Naive thymus-derived CD4-positive, alpha-beta T cell (primary cell): ENCODE results near the gene F12. TPM values are rescaled to one million over a fixed set of nuclear protein-coding genes. Genes with fewer than 3 reads are reported as not detected.
A peak's percentile ranks its signal among the peaks of the same experiment; 100 is the strongest.

Experiments used
- ATAC-seq: fragments of 150-1000 bp; cut with Tn5 transposase; 2 replicates; pipeline ENCODE4 v1.10.0; 2021; ENCODE audit warnings: mild to moderate bottlenecking, moderate library complexity
- CTCF ChIA-PET: fragments of 350-600 bp; sonication (Branson Sonifier 250); formaldehyde crosslinking; loops from one replicate; lab custom pipeline; 2021; ENCODE audit warnings: antibody characterized with exemption; lab: Charles Lee
- POLR2A ChIA-PET: fragments of 350-600 bp; sonication (Branson Sonifier 250); formaldehyde crosslinking; loops from one replicate; lab custom pipeline; 2021; ENCODE audit warnings: antibody characterized with exemption, inconsistent platforms; lab: Charles Lee
- DNase-seq, 9 donors: peaks; one replicate each; pipeline versions ENCODE4 v3.0.0 to v3.0.0-alpha.2; 2020 to 2022; ENCODE audit warnings: mixed read lengths in 1 of 9
- H3K27ac ChIP-seq: one replicate; pipeline ENCODE4 v1.7.0; 2013; ENCODE audit warnings: mild to moderate bottlenecking, low read depth, low read length, moderate library complexity
- H3K27me3 ChIP-seq, 2 donors: one replicate each; pipeline ENCODE4 v1.7.0; 2013; ENCODE audit warnings: low read length in 2 of 2, mild to moderate bottlenecking in 2 of 2, moderate library complexity in 2 of 2; ENCODE audit not compliant: control insufficient read depth in 2 of 2, insufficient read depth in 2 of 2
- H3K36me3 ChIP-seq, 3 experiments: 1 replicate in 2 of 3; 2 replicates in 1 of 3; pipeline ENCODE4 v1.7.0; 2013; ENCODE audit warnings: low read length in 3 of 3, mild to moderate bottlenecking in 3 of 3, moderate library complexity in 1 of 3; ENCODE audit not compliant: insufficient read depth in 3 of 3, control insufficient read depth in 2 of 3
- H3K4me1 ChIP-seq, 2 donors: one replicate each; pipeline ENCODE4 v1.7.0; 2013; ENCODE audit warnings: low read length in 2 of 2, mild to moderate bottlenecking in 2 of 2, moderate library complexity in 1 of 2; ENCODE audit not compliant: control insufficient read depth in 2 of 2, insufficient read depth in 2 of 2
- H3K4me3 ChIP-seq: 2 replicates; pipeline ENCODE4 v1.7.0; 2013; ENCODE audit warnings: mild to moderate bottlenecking, low read length
- H3K9me3 ChIP-seq, 3 experiments: 1 replicate in 2 of 3; 2 replicates in 1 of 3; pipeline ENCODE4 v1.7.0; 2013; ENCODE audit warnings: low read length in 3 of 3; ENCODE audit not compliant: control insufficient read depth in 2 of 3
- H3K27ac Mint-ChIP-seq, 9 donors: one replicate each; pipeline ENCODE4 v1.8.0; 2020 to 2022; ENCODE audit warnings: mixed read lengths in 9 of 9, mild to moderate bottlenecking in 8 of 9, moderate library complexity in 5 of 9, inconsistent platforms in 2 of 9
- H3K27me3 Mint-ChIP-seq, 5 donors: one replicate each; pipeline ENCODE4 v1.8.0; 2021 to 2022; ENCODE audit warnings: mixed read lengths in 5 of 5, mild to moderate bottlenecking in 1 of 5
- H3K36me3 Mint-ChIP-seq, 5 donors: one replicate each; pipeline ENCODE4 v1.8.0; 2020 to 2022; ENCODE audit warnings: mixed read lengths in 5 of 5, mild to moderate bottlenecking in 3 of 5, inconsistent platforms in 1 of 5
- H3K4me1 Mint-ChIP-seq, 7 donors: one replicate each; pipeline ENCODE4 v1.8.0; 2020 to 2022; ENCODE audit warnings: mixed read lengths in 7 of 7, mild to moderate bottlenecking in 3 of 7, inconsistent platforms in 1 of 7
- H3K4me3 Mint-ChIP-seq, 10 donors: one replicate each; pipeline ENCODE4 v1.8.0; 2020 to 2022; ENCODE audit warnings: mild to moderate bottlenecking in 10 of 10, mixed read lengths in 10 of 10, moderate library complexity in 6 of 10, inconsistent platforms in 2 of 10
- H3K9me3 Mint-ChIP-seq, 11 donors: one replicate each; pipeline ENCODE4 v1.8.0; 2020 to 2022; ENCODE audit warnings: mixed read lengths in 11 of 11, mild to moderate bottlenecking in 4 of 11, inconsistent platforms in 1 of 11, moderate library complexity in 1 of 11
- intact Hi-C, 2 donors: fragments of 100-400 bp; cut with micrococcal nuclease; formaldehyde crosslinking; loops; one replicate each; pipeline ENCODE4 v1.15.1; 2023
- polyA plus RNA-seq, 2 donors: library from polyadenylated mRNA; unstranded; fragments of 300-500 nt; fragmentation: Illumina TruSeq; gene quantifications; one replicate each; pipeline ENCODE4 v1.2.3, GENCODE V29; 2021
- total RNA-seq, 6 experiments: library from RNA in 5 of 6; stranded (reverse) in 5 of 6; gene quantifications; 1 replicate in 5 of 6; 2 replicates in 1 of 6; pipeline ENCODE4 v1.2.3 and lab custom pipeline; 2021 to 2026

Gene F12
- total and polyA plus RNA-seq, 7 experiments from 2014 or later, result 0.16 to 2.1 (median 0.49) TPM; not detected in 3

DNA sequence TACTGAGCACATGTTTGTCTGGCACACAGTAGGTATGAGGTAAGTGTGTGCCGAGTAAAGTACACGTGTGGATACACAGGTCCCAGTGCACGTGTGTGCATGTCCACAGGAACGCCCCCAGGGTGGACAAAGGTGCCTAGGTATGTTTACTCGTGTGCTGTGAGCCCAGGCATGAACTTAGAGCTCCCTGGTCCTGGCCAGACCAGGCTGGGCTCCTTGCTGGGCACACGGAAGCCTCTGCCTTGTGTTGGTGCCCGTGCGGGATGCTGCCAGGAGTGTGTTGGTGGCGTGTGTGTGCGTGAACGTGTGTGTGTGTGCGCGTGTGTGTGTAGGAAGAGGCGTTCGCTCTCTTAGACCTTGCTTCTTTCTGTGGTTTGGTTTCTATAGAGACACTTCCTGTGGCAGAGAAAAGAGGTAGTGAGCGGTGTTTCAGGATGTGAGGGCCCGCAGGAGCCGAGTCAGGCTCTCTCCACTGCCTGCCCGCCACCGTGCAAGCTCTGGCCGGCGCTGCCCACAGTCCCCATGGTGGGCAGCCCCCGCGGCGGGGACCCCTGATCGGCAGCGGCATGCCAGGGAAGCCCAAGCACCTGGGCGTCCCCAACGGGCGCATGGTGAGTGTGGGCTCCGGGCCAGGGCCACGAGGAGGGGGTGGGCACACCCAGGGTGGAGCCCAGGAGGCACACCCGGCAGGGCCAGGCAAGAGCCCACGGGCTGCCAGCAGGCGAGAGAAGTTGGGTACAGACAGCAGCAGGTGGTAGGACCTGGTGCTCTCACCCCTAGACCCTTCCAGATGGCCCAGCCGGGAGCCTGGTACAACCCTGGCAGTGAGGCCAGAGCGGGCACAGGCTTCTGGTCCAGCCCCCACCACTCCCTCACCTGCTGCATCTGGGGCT lies 51.7 kb downstream of the F12 start, which contains the start of gene RGS14:
TSS of gene RGS14 (plus strand) at position 466 of the 893 bp plus-strand sequence. CDS start at position 567, 101 bp downstream.
- Mint-ChIP-seq H3K4me3 (peak within 1 kb of the TSS; percentile 83 to 97 (median 92)), H3K36me3 (peaks cover 0 to 35% (median 5%) of the 10 kb centered on the region in 5 donors), H3K9me3 (peaks cover 0 to 14% (median 0%) of the 10 kb centered on the region in 11 donors), H3K4me1 (peaks cover 64 to 86% (median 74%) of the 10 kb centered on the region in 7 donors), H3K27me3 (no peaks in the 10 kb centered on the region), H3K27ac (peak within 1 kb of the TSS; percentile 80 to 98 (median 94))
- peak; percentile 95 for ATAC-seq
- Histone ChIP-seq H3K9me3 (no peaks in the 10 kb centered on the region), H3K27me3 (no peaks in the 10 kb centered on the region), H3K27ac (peak within 1 kb of the TSS; percentile 87), H3K36me3 (peaks cover 0 to 9% (median 0%) of the 10 kb centered on the region in 3 experiments), H3K4me3 (peak within 1 kb of the TSS; percentile 70), H3K4me1 (peaks cover 47 to 56% of the 10 kb centered on the region in 2 donors)
- peak; percentile 50 to 90 (median 87) for DNase-seq
- POLR2A ChIA-PET, result interaction anchor here (0.7 to 8.7 kb wide), 6 partner anchors 10 to 94 kb away, joined by 3 to 123 read pairs (median 4); partner anchors contain the start of gene GRK6
- intact Hi-C loops, result loop anchor here (1.0 to 5.0 kb wide), 9 partner anchors 15 to 235 kb away; partner anchors contain the start of genes DDX41 (in 1 of the 2), FAM193B (in 1 of the 2), GRK6 (in 1 of the 2) and NSD1 (in 1 of the 2)
- CTCF ChIA-PET, result interaction anchor here (0.8 to 4.8 kb wide), 7 partner anchors 10 to 98 kb away, joined by 3 to 25 read pairs (median 9); no protein-coding TSS in a partner anchor

DNA sequence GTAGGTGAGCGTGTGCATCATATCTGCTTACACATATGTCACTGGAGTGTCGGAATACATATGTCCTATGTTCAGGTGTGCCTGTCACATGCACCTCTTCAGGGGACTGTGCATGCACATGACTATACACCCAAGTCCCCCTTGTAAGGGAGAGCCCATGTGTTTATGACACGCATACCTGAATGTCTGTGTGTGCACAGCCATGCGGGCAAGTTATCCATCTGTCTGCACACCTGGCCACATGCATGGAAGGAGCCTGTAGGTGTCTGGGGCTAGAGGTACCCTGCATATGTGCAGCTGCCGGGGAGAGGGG lies 52.3 kb downstream of the F12 start:
- ATAC-seq (peak; percentile 2), DNase-seq (no peak)
- H3K36me3 Mint-ChIP-seq, result peaks cover 0 to 31% (median 5%) of the 10 kb centered on the region in 5 donors
- Histone ChIP-seq H3K4me1 (peaks cover 42 to 53% of the 10 kb centered on the region in 2 donors), H3K4me3 (peak overlapping the region; percentile 70), H3K27me3 (no peaks in the 10 kb centered on the region), H3K36me3 (peaks cover 0 to 9% (median 0%) of the 10 kb centered on the region in 3 experiments), H3K9me3 (no peaks in the 10 kb centered on the region), H3K27ac (peak overlapping the region; percentile 87)
- ChIA-PET POLR2A (interaction anchor here (1.3 to 8.7 kb wide), 3 partner anchors 15 to 95 kb away, joined by 3 to 123 read pairs (median 7); no protein-coding TSS in a partner anchor), CTCF (interaction anchor here (1.6 to 2.0 kb wide), 3 partner anchors 13 to 98 kb away, joined by 5 to 10 read pairs (median 9); no protein-coding TSS in a partner anchor)
- H3K9me3 Mint-ChIP-seq, result peaks cover 0 to 14% (median 0%) of the 10 kb centered on the region in 11 donors
- H3K4me1 Mint-ChIP-seq, result peaks cover 59 to 81% (median 71%) of the 10 kb centered on the region in 7 donors
- H3K27me3 Mint-ChIP-seq, result no peaks in the 10 kb centered on the region
- intact Hi-C loops, result loop anchor here (1.0 to 5.0 kb wide), 9 partner anchors 15 to 235 kb away; partner anchors contain the start of genes DDX41 (in 1 of the 2), FAM193B (in 1 of the 2), GRK6 (in 1 of the 2) and NSD1 (in 1 of the 2)
- H3K27ac Mint-ChIP-seq, result peak overlapping the region; percentile 80 to 98 (median 94)
- H3K4me3 Mint-ChIP-seq, result peak overlapping the region; percentile 83 to 97 (median 92)

DNA sequence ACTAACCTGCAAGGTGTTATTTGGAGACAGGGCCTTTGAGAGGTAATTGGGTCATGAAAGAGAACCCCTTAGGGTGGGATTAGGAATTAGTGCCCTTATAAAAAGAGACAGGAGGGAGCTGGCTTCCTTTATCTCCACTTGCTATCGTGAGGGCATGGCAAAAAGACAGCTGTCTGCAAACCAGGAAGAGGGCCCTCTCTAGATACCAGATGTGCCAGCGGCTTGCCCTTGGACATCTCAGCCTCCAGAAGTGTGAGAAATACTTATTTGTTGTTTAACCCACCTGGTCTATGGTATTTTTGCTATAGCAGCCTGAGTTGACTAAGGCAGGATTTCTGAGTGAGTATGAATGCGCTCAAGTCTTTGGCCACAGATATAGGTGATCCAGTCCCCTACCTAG lies 52.6 kb downstream of the F12 start:
- Mint-ChIP-seq H3K9me3 (peaks cover 0 to 14% (median 0%) of the 10 kb centered on the region in 11 donors), H3K4me1 (peaks cover 59 to 81% (median 71%) of the 10 kb centered on the region in 7 donors), H3K36me3 (peaks cover 0 to 29% (median 5%) of the 10 kb centered on the region in 5 donors), H3K27me3 (no peaks in the 10 kb centered on the region), H3K4me3 (peak overlapping the region; percentile 83 to 97 (median 92)), H3K27ac (peak overlapping the region; percentile 80 to 98 (median 94))
- Histone ChIP-seq H3K9me3 (no peaks in the 10 kb centered on the region), H3K36me3 (peaks cover 0 to 9% (median 0%) of the 10 kb centered on the region in 3 experiments), H3K27ac (peak overlapping the region; percentile 87), H3K4me3 (peak overlapping the region; percentile 70), H3K4me1 (peaks cover 38 to 52% of the 10 kb centered on the region in 2 donors), H3K27me3 (no peaks in the 10 kb centered on the region)
- POLR2A ChIA-PET, result interaction anchor here (0.8 to 8.7 kb wide), 4 partner anchors 15 to 96 kb away, joined by 3 to 123 read pairs (median 4); partner anchors contain the start of gene GRK6
- DNase-seq (no peak), ATAC-seq (no peak)
- intact Hi-C loops, result loop anchor here (1.0 to 5.0 kb wide), 9 partner anchors 16 to 236 kb away; partner anchors contain the start of genes DDX41 (in 1 of the 2), FAM193B (in 1 of the 2), GRK6 (in 1 of the 2) and NSD1 (in 1 of the 2)
- CTCF ChIA-PET, result interaction anchor here (0.6 to 2.1 kb wide), 5 partner anchors 9 to 348 kb away, joined by 3 to 7 read pairs (median 6); no protein-coding TSS in a partner anchor

DNA sequence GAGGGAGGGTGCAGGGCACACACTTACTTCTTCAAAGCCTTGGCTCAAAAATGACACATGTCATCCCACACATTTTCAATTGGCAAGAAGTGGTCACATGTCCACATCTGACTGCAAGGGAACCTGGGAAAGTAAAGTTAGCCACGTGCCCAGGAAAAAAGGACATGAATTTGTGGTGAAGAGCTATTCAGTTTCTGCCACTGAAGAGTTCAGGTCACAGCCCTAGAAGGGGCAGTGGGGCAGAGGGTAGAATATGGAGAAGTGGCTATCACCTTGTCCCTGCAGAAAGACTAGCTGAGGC lies 53.5 kb downstream of the F12 start:
- H3K4me1 Mint-ChIP-seq, result peaks cover 55 to 80% (median 68%) of the 10 kb centered on the region in 7 donors
- H3K4me3 Mint-ChIP-seq, result peak overlapping the region in 5 of 10 donors; percentile 23 to 94 (median 92)
- H3K36me3 Mint-ChIP-seq, result peaks cover 0 to 26% (median 5%) of the 10 kb centered on the region in 5 donors
- H3K9me3 Mint-ChIP-seq, result peaks cover 0 to 14% (median 0%) of the 10 kb centered on the region in 11 donors
- no peaks in the 10 kb centered on the region for H3K27me3 Mint-ChIP-seq
- Histone ChIP-seq H3K27me3 (no peaks in the 10 kb centered on the region), H3K27ac (no peak overlapping the region), H3K36me3 (peaks cover 0 to 16% (median 0%) of the 10 kb centered on the region in 3 experiments), H3K4me1 (peaks cover 32 to 46% of the 10 kb centered on the region in 2 donors), H3K9me3 (no peaks in the 10 kb centered on the region), H3K4me3 (no peak overlapping the region)
- H3K27ac Mint-ChIP-seq, result peak overlapping the region in 6 of 9 donors; percentile 25 to 95 (median 90)
- no peak for ATAC-seq
- DNase-seq, result no peak
- ChIA-PET CTCF (interaction anchor here (0.6 to 2.1 kb wide), 5 partner anchors 10 to 102 kb away, joined by 3 to 7 read pairs (median 5); no protein-coding TSS in a partner anchor), POLR2A (interaction anchor here (1.0 to 8.7 kb wide), 6 partner anchors 9 to 97 kb away, joined by 3 to 123 read pairs (median 4); no protein-coding TSS in a partner anchor)
- intact Hi-C loops, result loop anchor here (2.0 to 5.0 kb wide), 3 partner anchors 161 to 236 kb away; partner anchors contain the start of genes DDX41 (in 1 of the 2), FAM193B (in 1 of the 2) and TMED9 (in 1 of the 2)

DNA sequence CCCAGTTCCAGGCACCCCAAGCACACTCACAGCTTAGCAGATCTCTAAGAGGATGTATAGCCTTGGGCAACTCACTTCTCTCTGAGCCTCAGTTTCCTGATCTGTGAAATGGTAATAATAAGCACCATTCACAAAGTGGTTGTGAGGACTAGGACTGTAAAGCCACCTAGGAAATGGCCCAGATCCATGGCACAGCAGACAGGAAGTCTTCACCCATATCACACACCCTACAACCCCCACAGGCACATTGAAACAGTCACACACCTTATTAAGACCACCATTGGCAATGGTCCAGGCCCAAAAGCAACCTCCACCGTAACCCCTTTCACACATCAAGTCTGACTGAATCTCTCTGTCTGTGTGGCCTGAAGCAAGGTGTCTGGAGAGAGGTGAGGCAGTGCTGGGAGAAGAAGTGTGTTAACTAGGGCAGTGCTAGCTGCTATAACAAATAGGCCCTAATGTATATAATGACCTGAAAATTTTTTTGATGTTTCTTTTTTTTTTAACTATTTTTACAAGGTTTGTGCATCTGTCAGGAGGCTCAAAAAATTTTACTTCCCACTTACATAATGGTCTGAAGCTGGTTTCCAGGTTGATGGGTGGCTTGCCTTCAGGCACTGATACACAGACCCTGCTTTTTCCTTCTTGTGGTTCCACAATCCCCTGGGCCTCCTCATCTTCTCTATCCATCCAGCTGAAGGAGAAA lies 54.0 kb downstream of the F12 start:
- ATAC-seq, result no peak
- ChIA-PET POLR2A (interaction anchor here (1.0 to 8.7 kb wide), 7 partner anchors 10 to 98 kb away, joined by 3 to 123 read pairs (median 4); no protein-coding TSS in a partner anchor), CTCF (interaction anchor here (0.6 to 2.1 kb wide), 5 partner anchors 10 to 121 kb away, joined by 3 to 7 read pairs (median 5); no protein-coding TSS in a partner anchor)
- Histone ChIP-seq H3K9me3 (no peaks in the 10 kb centered on the region), H3K4me3 (no peak overlapping the region), H3K27ac (no peak overlapping the region), H3K36me3 (peaks cover 0 to 16% (median under 1%) of the 10 kb centered on the region in 3 experiments), H3K27me3 (no peaks in the 10 kb centered on the region), H3K4me1 (peaks cover 35 to 48% of the 10 kb centered on the region in 2 donors)
- Mint-ChIP-seq H3K27me3 (no peaks in the 10 kb centered on the region), H3K4me3 (peak overlapping the region in 3 of 10 donors; percentile 23 to 92 (median 63)), H3K27ac (peak overlapping the region in 6 of 9 donors; percentile 43 to 93 (median 84)), H3K4me1 (peaks cover 60 to 80% (median 69%) of the 10 kb centered on the region in 7 donors), H3K36me3 (peaks cover 0 to 28% (median 5%) of the 10 kb centered on the region in 5 donors), H3K9me3 (peaks cover 0 to 14% (median 0%) of the 10 kb centered on the region in 11 donors)
- intact Hi-C loops, result loop anchor here in 1 of 2 donors (5.0 kb wide), 1 partner anchor 237 kb away; the partner anchor contains the start of gene TMED9
- no peak for DNase-seq
